ENCODE data around the gene SLC35G2.
"Not testable (repeated sequence)": the region's sequence is repeated elsewhere in the genome, so short reads cannot be mapped to it uniquely, and the experiment has no call there.

SLC35G2 gene

GRCh38 chr3:136891934-136892855, 73.3 kb downstream of the SLC35G2 start:
- FAIRE-seq: no peak

- FAIRE-seq: no peak
Observed at GRCh38 chr3:136893848-136894443, 75.0 kb downstream of the SLC35G2 start.

- not testable (repeated sequence) for FAIRE-seq
Observed at GRCh38 chr3:136897171-136897570, 78.2 kb downstream of the SLC35G2 start.

DNA sequence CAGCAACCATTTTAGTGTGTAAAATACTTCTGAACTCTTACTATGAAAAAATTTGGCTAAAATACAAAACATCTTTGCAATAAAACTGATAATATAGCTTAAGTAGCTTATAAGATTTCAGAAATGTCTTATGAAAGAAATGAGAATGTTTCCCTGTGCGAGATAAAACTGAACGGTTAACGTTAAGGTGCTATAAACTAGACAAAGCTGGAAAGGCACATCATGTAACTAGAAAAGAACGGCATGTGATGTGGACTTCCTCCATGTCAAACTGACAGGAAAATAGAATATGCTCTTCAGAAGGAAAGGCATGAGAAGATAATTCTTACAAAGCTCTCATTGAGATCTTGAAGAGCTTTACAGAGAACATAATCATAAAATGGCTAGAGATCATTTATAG, 79.6 kb downstream of the SLC35G2 start:
- FAIRE-seq: no peak

DNA sequence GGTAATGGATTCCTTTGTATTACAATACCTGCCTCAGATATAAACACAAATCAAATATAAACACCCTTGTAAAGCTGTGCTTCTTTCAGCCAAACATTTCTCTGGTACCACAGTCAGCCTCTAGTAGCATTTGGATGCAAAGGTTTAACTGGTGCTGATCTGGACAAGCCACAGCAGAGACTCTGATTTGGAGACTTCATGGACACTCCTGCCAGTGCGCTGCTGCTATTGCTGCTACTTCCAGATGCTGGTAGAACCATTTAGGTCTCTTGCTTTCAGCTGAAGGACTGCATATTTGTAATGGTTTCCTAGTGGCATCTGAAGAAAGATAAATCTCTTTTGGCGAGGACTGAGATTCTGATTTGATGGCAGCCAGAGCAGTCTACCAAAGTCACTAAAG, 80.0 kb downstream of the SLC35G2 start:
- no peak for FAIRE-seq

- no peak for FAIRE-seq
Observed at GRCh38 chr3:136899622-136900158, 80.8 kb downstream of the SLC35G2 start.

GRCh38 chr3:136900694-136901093, 81.8 kb downstream of the SLC35G2 start:
- not testable (repeated sequence) for FAIRE-seq

DNA sequence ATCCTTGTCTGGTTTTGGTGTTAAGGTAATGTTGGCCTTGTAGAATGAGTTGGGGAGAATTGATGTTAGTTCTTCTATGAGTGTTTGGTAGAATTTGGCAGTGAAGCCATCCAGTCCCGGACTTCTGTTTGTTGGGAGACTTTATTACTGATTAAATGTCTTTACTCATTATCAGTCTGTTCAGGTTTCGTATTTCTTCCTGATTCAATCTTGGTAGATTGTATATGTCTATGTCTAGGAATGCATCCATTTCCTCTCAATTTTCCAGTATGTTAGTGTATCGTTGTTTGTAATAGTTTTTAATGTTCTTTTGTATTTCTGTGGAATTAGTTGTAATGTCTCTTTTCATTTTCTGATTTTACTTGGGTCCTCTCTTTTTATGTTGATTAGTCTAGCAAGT, 82.5 kb downstream of the SLC35G2 start:
- no peak for FAIRE-seq

DNA sequence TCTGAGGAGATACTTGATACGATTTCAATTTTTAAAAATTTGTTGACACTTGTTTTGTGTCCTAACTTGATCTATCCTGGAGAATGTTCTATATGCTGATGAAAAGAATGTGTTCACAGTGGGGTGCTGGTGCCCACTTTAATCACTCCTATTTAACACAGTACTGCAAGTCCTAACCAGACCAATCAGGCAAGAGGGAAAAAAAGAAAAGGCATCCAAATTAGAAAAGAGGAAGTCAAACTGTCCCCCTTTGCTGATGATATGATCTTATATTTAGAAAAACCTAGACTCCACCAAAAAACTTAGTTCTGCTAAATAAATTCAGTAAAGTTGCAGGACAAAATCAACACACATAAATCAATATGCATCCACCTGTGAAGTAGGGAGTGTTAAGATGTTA, 83.6 kb downstream of the SLC35G2 start:
- not testable (repeated sequence) for FAIRE-seq

GRCh38 chr3:136903899-136904298, 85.0 kb downstream of the SLC35G2 start:
- no peak for FAIRE-seq

DNA sequence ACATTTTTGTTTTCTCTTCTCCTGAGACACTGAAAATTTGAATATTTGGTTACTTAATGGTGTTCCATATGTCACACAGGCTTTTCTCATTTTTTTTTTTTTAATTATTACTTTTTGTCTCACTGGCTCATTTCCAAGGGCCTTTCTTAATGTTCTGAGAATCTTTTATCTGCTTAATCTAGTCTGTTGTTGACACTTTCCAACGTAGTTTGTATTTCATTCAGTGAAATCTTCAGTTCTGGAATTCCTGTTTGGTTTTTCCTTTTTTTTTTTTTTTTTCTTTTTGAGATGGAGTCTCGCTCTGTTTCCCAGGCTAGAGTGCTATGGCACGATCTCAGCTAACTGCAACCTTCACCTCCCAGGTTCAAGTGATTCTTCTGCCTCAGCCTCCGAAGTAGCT, 85.8 kb downstream of the SLC35G2 start:
- FAIRE-seq: no peak
